Skin of body (tissue), 2 donors: ENCODE results near the gene TSPY10. TPM values are rescaled to one million over a fixed set of nuclear protein-coding genes. Genes with fewer than 3 reads are reported as not detected.
"Not testable (repeated sequence)": the region's sequence is repeated elsewhere in the genome, so short reads cannot be mapped to it uniquely, and the experiment has no call there.

Experiments
- DNase-seq: peaks from one replicate; lab custom pipeline; 2025; lab: John Stamatoyannopoulos, UW
- total RNA-seq: library from RNA; depleted of rRNA; stranded (reverse); fragments of >200 nt; gene quantifications from one replicate; pipeline ENCODE4 v1.2.3, GENCODE V29; 2014

TSPY10 gene
- total RNA-seq: not detected

- DNase-seq: not testable (repeated sequence)
Observed at GRCh38 chrY:9527580-9527979, at the start of gene TSPY10. Gene TSPY10, plus strand, starts transcription at chrY:9527880. Its CDS starts 46 bp downstream, at chrY:9527926.

GRCh38 chrY:9486967-9487366, 40.7 kb upstream of the TSPY10 start, which contains the start of gene TSPY9:
Gene TSPY9, plus strand, starts transcription at chrY:9487267. Its CDS starts 46 bp downstream, at chrY:9487313.
- not testable (repeated sequence) for DNase-seq

- DNase-seq: not testable (repeated sequence)
Observed at GRCh38 chrY:9504396-9504795, 23.3 kb upstream of the TSPY10 start.

GRCh38 chrY:9516287-9516686, 11.4 kb upstream of the TSPY10 start:
- not testable (repeated sequence) for DNase-seq

Other genes with a start within 250 kb of the TSPY10 start
- gene TSPY4, start 190.4 kb upstream of the TSPY10 start, total RNA-seq: not detected
- not detected for gene TSPY8, start 170.1 kb upstream of the TSPY10 start, total RNA-seq
- not detected for gene TSPY3, start 129.5 kb upstream of the TSPY10 start, total RNA-seq
- gene TSPY1, start 60.9 kb upstream of the TSPY10 start, total RNA-seq: not detected
- not detected for gene TSPY9, start 40.6 kb upstream of the TSPY10 start, total RNA-seq